ENCODE results near the gene NEK5.

Gene NEK5

DNA sequence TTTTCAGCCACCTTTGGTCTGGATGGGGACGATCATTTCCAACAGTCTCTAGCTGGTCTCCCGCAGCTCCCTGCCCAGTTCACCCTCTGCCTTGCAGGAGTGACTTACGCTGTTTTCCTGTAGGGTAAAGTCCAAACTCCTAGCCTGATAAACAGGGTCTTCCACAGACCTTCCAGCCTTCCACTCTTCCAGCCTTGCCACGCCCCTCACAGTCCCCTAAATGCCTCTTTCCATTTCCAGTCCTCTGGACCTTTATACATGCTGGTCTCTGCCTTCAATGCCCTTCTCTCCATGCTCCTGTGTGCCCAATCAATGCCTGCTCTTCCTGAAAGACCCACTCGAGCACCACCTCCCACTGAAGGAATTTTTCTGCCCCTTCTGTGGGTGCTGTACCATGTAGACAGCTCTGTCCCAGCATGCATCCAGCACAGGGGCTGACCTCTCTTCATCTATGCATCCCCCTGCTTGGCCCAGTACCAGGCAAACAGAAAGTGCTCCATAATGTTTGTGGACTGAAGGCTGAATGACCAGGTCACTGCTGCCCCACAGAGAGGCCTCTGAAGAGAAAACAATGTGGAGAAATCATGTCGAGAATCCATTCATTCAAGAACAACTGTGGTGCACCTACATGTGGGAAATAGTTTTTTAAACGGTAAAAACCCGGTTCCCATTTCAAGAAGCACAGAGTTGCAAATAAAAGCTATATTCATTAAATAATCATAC, 122.2 kb downstream of the NEK5 start:
- no peak for DNase-seq

DNA sequence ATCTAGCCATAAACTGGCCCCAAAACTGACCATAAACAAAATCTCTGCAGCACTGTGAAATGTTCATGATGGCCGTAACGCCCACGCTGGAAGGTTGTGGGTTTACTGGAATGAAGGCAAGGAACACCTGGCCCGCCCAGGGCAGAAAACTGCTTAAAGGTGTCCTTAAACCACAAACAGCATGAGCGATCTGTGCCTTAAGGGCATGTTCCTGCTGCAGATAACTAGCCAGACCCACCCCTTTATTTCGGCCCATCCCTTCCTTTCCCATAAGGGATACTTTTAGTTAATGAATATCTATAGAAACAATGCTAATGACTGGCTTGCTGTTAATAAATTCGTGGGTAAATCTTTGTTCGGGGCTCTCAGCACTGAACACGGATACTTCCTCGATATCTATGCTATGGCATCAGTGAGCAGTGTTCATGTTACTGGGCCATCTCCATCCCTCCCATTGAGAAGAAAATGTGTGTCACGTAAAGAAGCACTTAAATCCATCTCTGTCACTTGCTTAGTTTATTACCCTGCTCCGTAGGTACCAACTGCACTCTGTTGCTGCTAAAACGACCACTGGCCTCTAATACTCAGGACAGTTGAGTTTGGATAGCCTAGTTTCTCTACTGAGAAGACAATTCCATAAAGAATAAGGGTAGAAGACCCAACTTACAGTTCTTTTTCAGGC, 122.9 kb downstream of the NEK5 start:
- no peak for DNase-seq

GRCh38 chr13:52004511-52005170, 124.2 kb downstream of the NEK5 start:
- no peak for DNase-seq

DNA sequence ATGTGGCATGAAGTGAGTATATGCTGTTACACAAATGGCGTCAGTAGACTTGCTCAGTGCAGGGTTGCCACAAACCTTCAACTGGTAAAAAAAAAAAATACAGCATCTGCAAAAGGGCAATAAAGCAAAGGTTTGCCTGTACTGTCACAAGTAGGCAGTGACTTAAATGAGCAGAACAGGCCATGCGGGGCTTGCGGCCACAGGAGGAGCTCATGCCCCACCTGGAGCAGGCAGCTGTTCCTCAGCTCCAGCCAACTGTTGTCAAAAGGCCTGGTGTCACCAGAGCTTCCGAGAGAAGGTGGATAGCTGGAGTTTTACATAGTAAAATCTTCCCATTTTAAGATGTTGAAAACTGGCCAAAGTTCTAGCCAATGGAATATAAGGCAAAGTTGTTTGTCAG, 125.3 kb downstream of the NEK5 start:
- DNase-seq = no peak

GRCh38 chr13:52002361-52002760, 126.5 kb downstream of the NEK5 start:
- no peak for DNase-seq

- no peak for DNase-seq
These were observed 127.6 kb downstream of the NEK5 start for GRCh38 chr13:52001120-52001731.

DNA sequence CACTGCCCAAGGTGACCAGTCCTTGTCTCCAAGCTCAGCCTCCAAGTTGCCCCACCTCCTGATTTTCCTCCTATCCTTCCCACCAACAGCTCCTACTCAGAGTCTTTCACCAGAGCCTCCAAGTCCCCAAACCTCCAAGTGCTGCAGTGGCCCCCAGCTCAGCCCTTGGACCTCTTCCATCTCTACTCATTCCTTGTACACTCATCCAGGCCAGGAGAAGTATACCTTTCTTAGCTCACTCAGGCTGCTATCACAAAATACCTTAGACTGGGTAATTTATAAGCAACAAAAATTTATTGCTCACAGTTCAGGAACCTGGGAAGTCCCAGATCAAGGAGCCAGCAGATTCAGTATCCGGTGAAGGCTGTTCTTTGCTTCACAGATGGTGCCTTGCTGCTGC, 129.0 kb downstream of the NEK5 start:
- no peak for DNase-seq

GRCh38 chr13:51999510-51999911, 129.4 kb downstream of the NEK5 start:
- no peak for DNase-seq

DNA sequence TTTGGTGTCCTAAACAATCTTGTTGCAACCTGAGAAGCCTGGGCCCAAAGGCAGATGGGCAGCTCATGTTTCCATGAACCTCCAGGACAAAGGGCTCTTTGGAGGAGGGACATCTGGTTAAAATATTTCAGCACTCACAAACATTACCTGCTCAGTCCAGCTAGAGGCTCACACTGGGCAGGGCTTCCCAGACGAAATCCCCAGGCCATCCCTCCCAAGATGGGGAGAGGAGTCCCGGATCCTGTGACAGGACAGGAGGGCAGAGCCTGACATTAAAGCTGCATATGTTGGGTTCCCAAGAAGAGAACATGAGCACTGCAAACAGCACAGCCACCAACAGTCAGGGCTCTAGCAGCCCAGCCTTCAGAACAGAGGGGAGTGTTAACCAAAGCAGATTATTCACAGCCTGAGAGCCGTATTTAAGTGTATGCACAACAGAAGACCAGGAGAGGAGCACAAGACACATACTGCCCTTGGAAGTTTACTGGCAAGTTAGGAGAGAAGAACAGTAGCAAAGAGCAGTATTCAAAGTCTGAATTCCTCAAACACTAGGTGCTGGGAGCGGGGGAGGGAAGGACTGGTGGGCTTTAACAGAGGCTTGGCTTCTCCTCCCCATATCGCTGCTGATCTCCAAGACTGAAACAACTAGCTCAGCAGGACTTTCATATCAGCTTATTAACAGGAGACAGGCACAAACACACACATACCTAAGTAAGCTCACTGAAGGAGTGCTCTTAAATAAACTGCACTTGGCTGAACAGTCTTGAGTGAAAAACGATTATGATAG, 130.0 kb downstream of the NEK5 start:
- DNase-seq = no peak

DNA sequence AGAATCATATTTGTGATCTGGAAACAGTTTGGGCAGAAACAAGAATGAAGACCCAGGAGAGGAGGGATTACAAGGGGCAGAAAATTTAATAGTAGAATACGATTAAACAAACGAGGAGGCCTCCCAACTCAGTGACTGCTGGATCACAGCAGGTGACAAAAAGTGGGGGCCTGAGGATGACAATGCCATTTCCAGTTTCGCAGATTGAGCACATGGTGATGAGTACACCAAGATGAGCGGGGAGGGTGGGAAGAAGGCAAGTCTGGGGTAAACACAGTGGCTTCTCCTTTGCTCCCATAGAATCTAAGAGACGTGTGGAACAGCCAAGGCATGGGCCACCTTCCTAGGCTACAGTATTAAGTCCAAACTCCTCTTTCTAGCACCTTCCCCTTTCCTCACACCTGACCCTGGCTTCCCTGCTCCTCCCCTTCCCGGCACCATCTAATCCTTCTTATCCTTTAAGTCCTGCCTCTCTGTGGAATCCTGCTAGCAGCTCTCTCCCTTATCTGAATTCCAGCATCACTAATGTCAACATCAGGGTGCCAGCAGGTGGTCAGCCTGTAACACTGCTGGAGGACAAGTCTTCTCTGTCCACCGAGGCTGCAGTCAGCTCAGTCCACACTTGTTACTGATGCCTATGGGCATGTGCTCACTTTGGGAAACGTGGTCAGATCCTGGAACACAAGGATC, 131.1 kb downstream of the NEK5 start:
- DNase-seq = no peak

DNA sequence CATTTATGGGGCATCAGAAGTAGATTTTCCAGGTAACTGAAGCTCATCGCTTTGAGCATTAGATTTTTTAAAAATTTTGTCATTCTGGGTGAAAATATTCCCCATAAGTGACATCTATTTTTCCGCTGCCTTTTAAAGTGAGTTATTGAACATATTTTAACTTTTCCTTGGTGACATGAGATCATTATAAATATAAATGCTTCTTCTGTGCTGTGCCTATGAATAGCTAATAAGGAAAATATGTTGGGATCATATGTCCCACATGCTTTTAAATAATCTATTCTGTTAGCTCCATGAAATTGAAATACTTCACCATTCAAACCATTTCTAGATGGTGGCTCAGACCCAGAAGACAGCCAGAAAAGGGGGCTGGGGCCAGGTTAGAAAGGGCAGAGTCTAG, 131.7 kb downstream of the NEK5 start:
- DNase-seq = no peak

DNA sequence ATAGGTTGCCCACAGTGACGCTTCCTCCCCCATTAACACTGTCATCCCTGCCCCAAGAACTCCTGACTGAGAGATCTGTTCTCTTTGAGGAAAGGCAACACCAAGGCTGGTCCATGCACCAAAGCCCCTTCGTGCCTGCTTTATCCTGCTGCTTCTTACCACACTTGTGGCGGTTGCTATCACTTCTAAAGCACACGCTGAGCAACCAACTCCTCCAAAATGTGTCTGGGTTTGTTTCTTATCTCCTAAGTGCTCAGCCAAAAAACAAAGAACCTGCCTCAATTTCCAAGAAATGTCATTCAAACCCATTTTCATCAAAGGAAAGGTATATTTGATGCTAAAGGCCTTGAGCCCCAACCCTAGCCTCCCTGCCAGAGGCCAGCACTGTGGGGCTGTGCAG, 132.2 kb downstream of the NEK5 start:
- no peak for DNase-seq

DNA sequence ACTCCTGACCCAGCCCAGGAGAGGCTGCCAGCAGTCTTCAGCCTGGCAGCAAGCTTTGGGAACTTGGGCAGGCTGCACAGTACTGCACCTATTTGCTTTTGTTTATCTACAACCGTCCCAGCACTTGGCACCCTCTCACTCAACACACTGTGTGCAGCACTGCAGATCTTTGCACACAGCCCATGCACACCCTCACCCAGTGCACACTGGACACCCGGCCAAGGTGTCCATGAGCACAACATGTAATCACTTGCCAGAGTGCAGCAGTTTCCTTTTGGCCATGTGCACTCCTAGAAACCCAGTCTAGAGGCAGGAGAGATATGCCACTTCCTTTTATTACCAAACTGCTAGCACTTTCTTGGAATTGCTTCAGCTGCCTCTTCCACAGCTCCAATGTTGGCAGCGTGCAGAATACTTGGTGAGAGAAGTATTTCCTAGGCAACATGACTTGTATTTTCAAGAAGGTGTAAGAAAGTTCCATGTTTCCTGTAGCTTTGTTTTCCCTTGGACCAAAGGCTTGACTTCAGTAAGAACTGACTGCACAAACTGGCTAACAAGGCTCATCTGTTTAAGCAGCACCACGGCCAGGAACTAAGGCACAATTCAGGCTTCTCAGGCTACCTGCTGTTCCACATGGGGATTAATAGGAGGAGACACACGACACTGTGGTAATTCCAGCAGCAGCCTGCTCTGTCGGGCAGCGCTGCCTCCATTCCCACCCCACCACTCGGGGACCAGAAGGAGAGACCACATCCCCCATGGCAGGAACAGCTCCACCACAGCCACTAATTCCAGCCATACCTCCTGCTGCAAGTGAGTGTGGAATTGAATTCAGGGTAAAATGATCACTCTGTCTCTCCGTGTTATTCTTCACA, 133.0 kb downstream of the NEK5 start:
- DNase-seq = no peak

DNA sequence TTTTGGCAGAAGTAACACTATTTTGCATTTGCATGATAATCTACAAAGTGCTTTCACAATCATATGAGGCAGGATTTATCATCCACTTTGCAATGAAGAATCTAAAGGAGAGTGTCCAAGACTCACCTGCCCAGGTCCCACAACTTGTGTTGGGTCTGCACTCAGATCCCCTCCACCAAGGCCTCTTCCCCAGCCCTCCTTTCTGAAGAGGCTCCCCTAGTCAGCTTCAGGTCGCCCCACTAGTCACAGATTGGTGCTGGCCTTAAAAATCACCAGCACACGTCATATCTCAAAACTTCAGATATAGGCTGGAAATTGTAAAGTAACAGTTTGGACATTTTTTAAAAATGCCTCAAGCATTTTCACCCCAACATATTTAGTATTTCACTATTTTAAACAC, 135.2 kb downstream of the NEK5 start:
- DNase-seq = no peak

GRCh38 chr13:51988988-51989618, 139.8 kb downstream of the NEK5 start:
- no peak for DNase-seq
